ENCODE results near the gene CYP2A6. TPM values are rescaled to one million over a fixed set of nuclear protein-coding genes. Genes with fewer than 3 reads are reported as not detected.

The CYP2A6 gene
- total RNA-seq, 1 donor from 2014 or later: not detected

DNA sequence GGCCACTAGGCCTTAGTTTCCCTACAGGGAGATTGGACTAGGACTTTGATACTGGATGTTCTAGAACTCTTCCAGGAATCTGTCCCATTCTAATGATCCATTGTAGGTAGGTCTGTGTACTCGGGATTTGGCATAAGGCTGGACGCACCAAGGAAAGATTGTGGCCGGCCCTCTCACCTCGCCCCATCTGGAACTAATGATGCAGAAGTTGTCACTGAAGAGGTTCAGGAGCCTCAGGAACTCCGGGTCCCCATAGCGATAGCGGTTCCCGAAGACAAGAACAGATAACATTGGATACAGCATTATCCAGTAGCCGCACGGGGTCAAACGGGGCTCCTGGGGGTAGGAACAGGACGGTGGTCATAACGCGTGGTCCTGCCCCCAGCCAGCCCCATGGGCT lies 40.1 kb downstream of the CYP2A6 start:
- Histone ChIP-seq H3K4me2 (peak overlapping the region; percentile 80), H4K20me1 (ENCODE audit: low read depth) (peaks cover 50% of the 10 kb centered on the region), H3K27ac (no peak overlapping the region), H3K79me2 (ENCODE audit: low read depth) (peaks cover 27% of the 10 kb centered on the region), H3K9ac (no peak overlapping the region), H3F3A (ENCODE audit: low read depth) (peaks cover 44% of the 10 kb centered on the region), H2AFZ (replicated peaks) (no peak overlapping the region), H3K4me1 (peaks cover 29% of the 10 kb centered on the region), H3K9me3 (ENCODE audit: low read depth) (no peaks in the 10 kb centered on the region), H3K4me3 (peak overlapping the region; percentile 45), H3K36me3 (no peaks in the 10 kb centered on the region), H3K27me3 (peaks cover 19% of the 10 kb centered on the region)
- Mint-ChIP-seq H3K36me3 (peaks cover 8% of the 10 kb centered on the region), H3K27me3 (ENCODE audit: insufficient read depth, low read depth) (peaks cover 15% of the 10 kb centered on the region), H3K4me3 (peak overlapping the region; percentile 91), H3K4me1 (peaks cover 61% of the 10 kb centered on the region), H3K27ac (no peak overlapping the region), H3K9me3 (no peaks in the 10 kb centered on the region)
- no peak for DNase-seq (ENCODE audit: low spot score)
- TF ChIP-seq EZH2 (IDR thresholded peaks at IDR 0.05) (no peak), EZH2phosphoT487 (IDR thresholded peaks at IDR 0.05) (no peak)
- TF ChIP-seq, protein P1, sequence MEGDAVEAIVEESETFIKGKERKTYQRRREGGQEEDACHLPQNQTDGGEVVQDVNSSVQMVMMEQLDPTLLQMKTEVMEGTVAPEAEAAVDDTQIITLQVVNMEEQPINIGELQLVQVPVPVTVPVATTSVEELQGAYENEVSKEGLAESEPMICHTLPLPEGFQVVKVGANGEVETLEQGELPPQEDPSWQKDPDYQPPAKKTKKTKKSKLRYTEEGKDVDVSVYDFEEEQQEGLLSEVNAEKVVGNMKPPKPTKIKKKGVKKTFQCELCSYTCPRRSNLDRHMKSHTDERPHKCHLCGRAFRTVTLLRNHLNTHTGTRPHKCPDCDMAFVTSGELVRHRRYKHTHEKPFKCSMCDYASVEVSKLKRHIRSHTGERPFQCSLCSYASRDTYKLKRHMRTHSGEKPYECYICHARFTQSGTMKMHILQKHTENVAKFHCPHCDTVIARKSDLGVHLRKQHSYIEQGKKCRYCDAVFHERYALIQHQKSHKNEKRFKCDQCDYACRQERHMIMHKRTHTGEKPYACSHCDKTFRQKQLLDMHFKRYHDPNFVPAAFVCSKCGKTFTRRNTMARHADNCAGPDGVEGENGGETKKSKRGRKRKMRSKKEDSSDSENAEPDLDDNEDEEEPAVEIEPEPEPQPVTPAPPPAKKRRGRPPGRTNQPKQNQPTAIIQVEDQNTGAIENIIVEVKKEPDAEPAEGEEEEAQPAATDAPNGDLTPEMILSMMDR (IDR thresholded peaks at IDR 0.05): no peak

DNA sequence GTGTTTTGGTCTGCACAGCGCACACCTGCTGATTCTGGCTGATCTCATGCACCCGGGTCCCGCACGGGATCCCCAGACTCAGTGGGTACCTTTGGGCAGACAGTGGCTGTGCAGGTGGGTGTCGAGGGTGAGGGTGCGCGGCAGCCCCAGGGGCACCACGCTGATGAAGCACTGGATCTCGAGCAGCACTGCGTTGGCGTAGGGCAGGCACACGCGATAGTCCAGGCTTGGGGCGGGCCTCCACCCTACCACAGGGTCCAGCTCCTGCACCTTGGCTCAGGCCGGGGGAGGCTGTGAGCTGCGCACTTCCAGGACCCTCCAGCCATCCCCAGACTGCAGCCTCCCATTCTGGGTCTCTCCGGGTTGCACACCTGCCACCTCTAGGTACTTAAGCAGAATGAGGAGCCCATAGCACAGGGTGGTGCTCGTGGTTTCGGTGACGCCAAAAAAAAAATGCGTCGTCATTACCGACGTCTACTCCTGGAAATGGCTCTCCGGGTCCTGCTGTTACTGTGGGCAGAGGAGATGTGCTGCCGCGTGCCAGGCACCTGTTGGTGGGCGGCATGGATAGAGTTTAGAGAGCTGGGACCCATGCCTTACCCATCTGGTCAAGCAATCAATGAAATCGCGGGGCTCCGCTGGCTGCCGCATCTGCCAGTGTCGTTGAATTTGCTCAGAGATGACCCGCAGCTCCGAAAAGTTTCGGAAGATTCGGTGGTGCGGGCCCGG lies 40.7 kb downstream of the CYP2A6 start:
- Histone ChIP-seq H3K4me3 (no peak overlapping the region), H3K79me2 (ENCODE audit: low read depth) (peaks cover 33% of the 10 kb centered on the region), H3K9me3 (ENCODE audit: low read depth) (no peaks in the 10 kb centered on the region), H3K27ac (no peak overlapping the region), H3K27me3 (peaks cover 19% of the 10 kb centered on the region), H2AFZ (replicated peaks) (no peak overlapping the region), H3K36me3 (no peaks in the 10 kb centered on the region), H3K9ac (no peak overlapping the region), H3K4me1 (peaks cover 29% of the 10 kb centered on the region), H3F3A (ENCODE audit: low read depth) (peaks cover 44% of the 10 kb centered on the region), H3K4me2 (peak overlapping the region; percentile 80), H4K20me1 (ENCODE audit: low read depth) (peaks cover 56% of the 10 kb centered on the region)
- TF ChIP-seq EZH2 (IDR thresholded peaks at IDR 0.05): no peak
- Mint-ChIP-seq H3K4me1 (peaks cover 63% of the 10 kb centered on the region), H3K27me3 (ENCODE audit: insufficient read depth, low read depth) (peaks cover 13% of the 10 kb centered on the region), H3K36me3 (peaks cover 11% of the 10 kb centered on the region), H3K9me3 (no peaks in the 10 kb centered on the region), H3K27ac (no peak overlapping the region), H3K4me3 (peak overlapping the region; percentile 91)
- no peak for DNase-seq (ENCODE audit: low spot score)

GRCh38 chr19:40808497-40808896 lies 41.8 kb downstream of the CYP2A6 start:
- no peak overlapping the region for H3K4me3 ChIP-seq
- H3K79me2 ChIP-seq (ENCODE audit: low read depth): peaks cover 44% of the 10 kb centered on the region
- Mint-ChIP-seq H3K4me1 (peaks cover 66% of the 10 kb centered on the region), H3K36me3 (peaks cover 13% of the 10 kb centered on the region), H3K27ac (no peak overlapping the region), H3K27me3 (ENCODE audit: insufficient read depth, low read depth) (peaks cover 13% of the 10 kb centered on the region), H3K4me3 (no peak overlapping the region), H3K9me3 (no peaks in the 10 kb centered on the region)
- DNase-seq (ENCODE audit: low spot score): no peak
- H3F3A ChIP-seq (ENCODE audit: low read depth): peaks cover 44% of the 10 kb centered on the region
- H3K36me3 ChIP-seq: no peaks in the 10 kb centered on the region
- no peaks in the 10 kb centered on the region for H3K9me3 ChIP-seq (ENCODE audit: low read depth)
- peaks cover 24% of the 10 kb centered on the region for H3K4me1 ChIP-seq
- H3K27me3 ChIP-seq: peaks cover 19% of the 10 kb centered on the region
- TF ChIP-seq EZH2phosphoT487 (IDR thresholded peaks at IDR 0.05) (no peak), EZH2 (IDR thresholded peaks at IDR 0.05) (no peak)
- TF ChIP-seq, protein P1 (IDR thresholded peaks at IDR 0.05): no peak
- no peak overlapping the region for H3K27ac ChIP-seq
- peaks cover 67% of the 10 kb centered on the region for H4K20me1 ChIP-seq (ENCODE audit: low read depth)
- no peak overlapping the region for H2AFZ ChIP-seq (replicated peaks)
- H3K4me2 ChIP-seq: no peak overlapping the region
- no peak overlapping the region for H3K9ac ChIP-seq

GRCh38 chr19:40808021-40808325 lies 42.3 kb downstream of the CYP2A6 start:
- Histone ChIP-seq H3K27me3 (peaks cover 16% of the 10 kb centered on the region), H4K20me1 (ENCODE audit: low read depth) (peaks cover 72% of the 10 kb centered on the region), H3K9me3 (ENCODE audit: low read depth) (no peaks in the 10 kb centered on the region), H3K36me3 (no peaks in the 10 kb centered on the region), H3K27ac (no peak overlapping the region), H3K9ac (no peak overlapping the region), H3K4me2 (no peak overlapping the region), H2AFZ (replicated peaks) (no peak overlapping the region), H3K79me2 (ENCODE audit: low read depth) (peaks cover 49% of the 10 kb centered on the region), H3K4me3 (no peak overlapping the region), H3K4me1 (peaks cover 26% of the 10 kb centered on the region), H3F3A (ENCODE audit: low read depth) (peaks cover 44% of the 10 kb centered on the region)
- TF ChIP-seq EZH2 (IDR thresholded peaks at IDR 0.05) (no peak), EZH2phosphoT487 (IDR thresholded peaks at IDR 0.05) (no peak)
- TF ChIP-seq, protein P1 (IDR thresholded peaks at IDR 0.05): no peak
- H3K9me3 Mint-ChIP-seq: no peaks in the 10 kb centered on the region
- no peak overlapping the region for H3K27ac Mint-ChIP-seq
- peaks cover 15% of the 10 kb centered on the region for H3K27me3 Mint-ChIP-seq (ENCODE audit: insufficient read depth, low read depth)
- peaks cover 15% of the 10 kb centered on the region for H3K36me3 Mint-ChIP-seq
- no peak for DNase-seq (ENCODE audit: low spot score)
- H3K4me1 Mint-ChIP-seq: peaks cover 69% of the 10 kb centered on the region
- no peak overlapping the region for H3K4me3 Mint-ChIP-seq
